ENCODE results near the gene BUD13. TPM values are rescaled to one million over a fixed set of nuclear protein-coding genes. Genes with fewer than 3 reads are reported as not detected.

Gene BUD13
- total and polyA plus RNA-seq, 2 of the 13 experiments (the other 11 are each of a cell fraction or from before 2014, with no cell fraction given) = 13.3 to 25.9 TPM

DNA sequence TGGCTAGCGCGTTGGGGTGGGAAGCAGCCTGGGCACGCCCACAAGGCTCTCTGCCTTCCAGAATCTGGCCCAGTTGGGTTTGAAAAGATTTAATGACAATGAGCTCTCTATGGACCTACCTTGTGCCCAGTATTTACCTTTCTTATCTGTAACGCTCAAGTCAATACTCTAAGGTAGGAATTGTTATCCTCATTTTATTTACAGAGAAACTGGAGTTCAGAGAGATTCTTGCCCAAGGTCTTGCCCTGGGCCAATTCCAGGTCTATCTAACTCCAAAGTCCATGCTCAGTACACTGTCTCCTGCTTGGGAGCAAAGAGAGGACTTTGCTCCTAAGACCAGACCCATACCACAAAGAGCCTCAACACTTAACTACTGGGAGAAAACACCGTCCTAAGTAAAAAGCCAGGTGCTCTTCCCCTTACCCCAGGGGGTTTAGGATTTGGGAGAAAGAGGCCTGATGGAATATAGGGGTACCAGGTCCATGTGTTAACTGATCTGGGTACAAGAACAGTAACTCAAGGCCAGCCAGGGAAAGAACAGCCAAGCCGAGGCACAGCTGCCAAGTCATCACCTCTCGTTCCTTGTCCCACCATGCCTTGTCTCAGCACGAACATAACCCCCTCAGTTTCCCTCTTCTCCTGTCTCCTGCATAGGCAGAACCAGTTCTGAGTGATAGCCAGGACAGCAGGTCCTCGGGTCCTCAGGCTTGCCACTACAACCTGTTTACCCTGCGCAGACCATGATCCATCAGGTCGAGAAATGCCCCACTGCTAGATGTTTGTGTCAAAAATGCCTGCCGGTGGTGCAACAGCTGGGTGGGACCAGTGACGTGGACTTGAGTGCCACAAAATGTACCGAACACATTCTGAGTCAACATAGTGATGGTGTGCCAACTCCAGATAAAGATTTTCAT lies 35.7 kb upstream of the BUD13 start (continued):
- TF ChIP-seq, protein P1, sequence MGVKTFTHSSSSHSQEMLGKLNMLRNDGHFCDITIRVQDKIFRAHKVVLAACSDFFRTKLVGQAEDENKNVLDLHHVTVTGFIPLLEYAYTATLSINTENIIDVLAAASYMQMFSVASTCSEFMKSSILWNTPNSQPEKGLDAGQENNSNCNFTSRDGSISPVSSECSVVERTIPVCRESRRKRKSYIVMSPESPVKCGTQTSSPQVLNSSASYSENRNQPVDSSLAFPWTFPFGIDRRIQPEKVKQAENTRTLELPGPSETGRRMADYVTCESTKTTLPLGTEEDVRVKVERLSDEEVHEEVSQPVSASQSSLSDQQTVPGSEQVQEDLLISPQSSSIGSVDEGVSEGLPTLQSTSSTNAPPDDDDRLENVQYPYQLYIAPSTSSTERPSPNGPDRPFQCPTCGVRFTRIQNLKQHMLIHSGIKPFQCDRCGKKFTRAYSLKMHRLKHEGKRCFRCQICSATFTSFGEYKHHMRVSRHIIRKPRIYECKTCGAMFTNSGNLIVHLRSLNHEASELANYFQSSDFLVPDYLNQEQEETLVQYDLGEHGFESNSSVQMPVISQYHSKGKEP (CRISPR knock-in tag; IDR thresholded peaks at IDR 0.05) = no peak
- TF ChIP-seq SKI (IDR thresholded peaks at IDR 0.05; ENCODE audit: partially characterized antibody) (peak; percentile 89), RFXANK (CRISPR knock-in tag; IDR thresholded peaks at IDR 0.05) (no peak), ZNF431 (CRISPR knock-in tag; IDR thresholded peaks at IDR 0.05; ENCODE audit: borderline replicate concordance, low read depth) (peak; percentile 19; the same call in 1 of the 2 replicates), RELA (CRISPR knock-in tag; IDR thresholded peaks at IDR 0.05) (no peak; the same call in 1 of the 2 replicates), ZNF12 (CRISPR knock-in tag; IDR thresholded peaks at IDR 0.05) (peak; percentile 61), RARG (CRISPR knock-in tag; IDR thresholded peaks at IDR 0.05; ENCODE audit: low read depth) (no peak), YY1 (IDR thresholded peaks at IDR 0.05; ENCODE audit: insufficient read depth, insufficient replicate concordance, low read depth, low read length) (peak; percentile 67), HOXA9 (CRISPR knock-in tag; IDR thresholded peaks at IDR 0.05; ENCODE audit: borderline replicate concordance) (no peak), HNF4A (CRISPR knock-in tag; IDR thresholded peaks at IDR 0.05) (peak; percentile 100), HMG20A (CRISPR knock-in tag; IDR thresholded peaks at IDR 0.05; ENCODE audit: borderline replicate concordance) (peak; percentile 98), ZNF34 (CRISPR knock-in tag; IDR thresholded peaks at IDR 0.05; ENCODE audit: borderline replicate concordance) (no peak), MAFG (CRISPR knock-in tag; IDR thresholded peaks at IDR 0.05) (no peak), AHR (CRISPR knock-in tag; IDR thresholded peaks at IDR 0.05) (no peak), MAF1 (CRISPR knock-in tag; IDR thresholded peaks at IDR 0.05; ENCODE audit: borderline replicate concordance) (no peak), ELF1 (CRISPR knock-in tag; IDR thresholded peaks at IDR 0.05) (peak; percentile 41; the same call in 1 of the 2 replicates), ARNT2 (CRISPR knock-in tag; IDR thresholded peaks at IDR 0.05; ENCODE audit: low read depth) (no peak), PPARG (CRISPR knock-in tag; conservative IDR thresholded peaks at IDR 0.05) (peak; percentile 92)
- TF ChIP-seq, protein P2, sequence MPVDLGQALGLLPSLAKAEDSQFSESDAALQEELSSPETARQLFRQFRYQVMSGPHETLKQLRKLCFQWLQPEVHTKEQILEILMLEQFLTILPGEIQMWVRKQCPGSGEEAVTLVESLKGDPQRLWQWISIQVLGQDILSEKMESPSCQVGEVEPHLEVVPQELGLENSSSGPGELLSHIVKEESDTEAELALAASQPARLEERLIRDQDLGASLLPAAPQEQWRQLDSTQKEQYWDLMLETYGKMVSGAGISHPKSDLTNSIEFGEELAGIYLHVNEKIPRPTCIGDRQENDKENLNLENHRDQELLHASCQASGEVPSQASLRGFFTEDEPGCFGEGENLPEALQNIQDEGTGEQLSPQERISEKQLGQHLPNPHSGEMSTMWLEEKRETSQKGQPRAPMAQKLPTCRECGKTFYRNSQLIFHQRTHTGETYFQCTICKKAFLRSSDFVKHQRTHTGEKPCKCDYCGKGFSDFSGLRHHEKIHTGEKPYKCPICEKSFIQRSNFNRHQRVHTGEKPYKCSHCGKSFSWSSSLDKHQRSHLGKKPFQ (CRISPR knock-in tag; IDR thresholded peaks at IDR 0.05; ENCODE audit: insufficient replicate concordance) = peak; percentile 24
- TF ChIP-seq, protein P3, sequence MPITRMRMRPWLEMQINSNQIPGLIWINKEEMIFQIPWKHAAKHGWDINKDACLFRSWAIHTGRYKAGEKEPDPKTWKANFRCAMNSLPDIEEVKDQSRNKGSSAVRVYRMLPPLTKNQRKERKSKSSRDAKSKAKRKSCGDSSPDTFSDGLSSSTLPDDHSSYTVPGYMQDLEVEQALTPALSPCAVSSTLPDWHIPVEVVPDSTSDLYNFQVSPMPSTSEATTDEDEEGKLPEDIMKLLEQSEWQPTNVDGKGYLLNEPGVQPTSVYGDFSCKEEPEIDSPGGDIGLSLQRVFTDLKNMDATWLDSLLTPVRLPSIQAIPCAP (CRISPR knock-in tag; IDR thresholded peaks at IDR 0.05; ENCODE audit: low read depth) = no peak
- TF ChIP-seq, protein P4, sequence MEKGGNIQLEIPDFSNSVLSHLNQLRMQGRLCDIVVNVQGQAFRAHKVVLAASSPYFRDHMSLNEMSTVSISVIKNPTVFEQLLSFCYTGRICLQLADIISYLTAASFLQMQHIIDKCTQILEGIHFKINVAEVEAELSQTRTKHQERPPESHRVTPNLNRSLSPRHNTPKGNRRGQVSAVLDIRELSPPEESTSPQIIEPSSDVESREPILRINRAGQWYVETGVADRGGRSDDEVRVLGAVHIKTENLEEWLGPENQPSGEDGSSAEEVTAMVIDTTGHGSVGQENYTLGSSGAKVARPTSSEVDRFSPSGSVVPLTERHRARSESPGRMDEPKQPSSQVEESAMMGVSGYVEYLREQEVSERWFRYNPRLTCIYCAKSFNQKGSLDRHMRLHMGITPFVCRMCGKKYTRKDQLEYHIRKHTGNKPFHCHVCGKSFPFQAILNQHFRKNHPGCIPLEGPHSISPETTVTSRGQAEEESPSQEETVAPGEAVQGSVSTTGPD (CRISPR knock-in tag; IDR thresholded peaks at IDR 0.05) = peak; percentile 72
- TF ChIP-seq, protein P5, sequence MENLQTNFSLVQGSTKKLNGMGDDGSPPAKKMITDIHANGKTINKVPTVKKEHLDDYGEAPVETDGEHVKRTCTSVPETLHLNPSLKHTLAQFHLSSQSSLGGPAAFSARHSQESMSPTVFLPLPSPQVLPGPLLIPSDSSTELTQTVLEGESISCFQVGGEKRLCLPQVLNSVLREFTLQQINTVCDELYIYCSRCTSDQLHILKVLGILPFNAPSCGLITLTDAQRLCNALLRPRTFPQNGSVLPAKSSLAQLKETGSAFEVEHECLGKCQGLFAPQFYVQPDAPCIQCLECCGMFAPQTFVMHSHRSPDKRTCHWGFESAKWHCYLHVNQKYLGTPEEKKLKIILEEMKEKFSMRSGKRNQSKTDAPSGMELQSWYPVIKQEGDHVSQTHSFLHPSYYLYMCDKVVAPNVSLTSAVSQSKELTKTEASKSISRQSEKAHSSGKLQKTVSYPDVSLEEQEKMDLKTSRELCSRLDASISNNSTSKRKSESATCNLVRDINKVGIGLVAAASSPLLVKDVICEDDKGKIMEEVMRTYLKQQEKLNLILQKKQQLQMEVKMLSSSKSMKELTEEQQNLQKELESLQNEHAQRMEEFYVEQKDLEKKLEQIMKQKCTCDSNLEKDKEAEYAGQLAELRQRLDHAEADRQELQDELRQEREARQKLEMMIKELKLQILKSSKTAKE (CRISPR knock-in tag; IDR thresholded peaks at IDR 0.05; ENCODE audit: borderline replicate concordance) = peak; percentile 81; the same call in 1 of the 2 replicates

Measured in HepG2 (cell line).